Thoracic aorta (tissue), 2 donors: ENCODE data around the gene TMEM248. TPM values are rescaled to one million over a fixed set of nuclear protein-coding genes. Genes with fewer than 3 reads are reported as not detected.
A peak's percentile ranks its signal among the peaks of the same experiment; 100 is the strongest.
"Not testable (repeated sequence)": the region's sequence is repeated elsewhere in the genome, so short reads cannot be mapped to it uniquely, and the experiment has no call there.

ENCODE experiments used
- ATAC-seq: fragments of 150-250 bp; one replicate; pipeline ENCODE4 v1.8.0; 2017; ENCODE audit warnings: low read depth; ENCODE audit not compliant: insufficient number of reproducible peaks, low FRiP score
- DNase-seq: peaks from one replicate; pipeline ENCODE4 v3.0.0-alpha.2; 2020; ENCODE audit warnings: low spot score
- H3K27ac ChIP-seq, 2 donors: fragments of 200-600 bp; sonication (generic); 1 replicate in 1 of 2; 2 replicates in 1 of 2; pipeline ENCODE4 v1.5.1; 2016; ENCODE audit warnings: mild to moderate bottlenecking in 2 of 2, moderate library complexity in 2 of 2
- H3K27me3 ChIP-seq: fragments of 200-600 bp; sonication (generic); replicated peaks from 2 replicates; pipeline ENCODE4 v1.6.0; 2016; ENCODE audit warnings: mild to moderate bottlenecking; ENCODE audit not compliant: insufficient read depth
- H3K36me3 ChIP-seq: fragments of 200-600 bp; sonication (generic); one replicate; pipeline ENCODE4 v1.5.1; 2016
- H3K4me1 ChIP-seq, 2 donors: fragments of 200-600 bp; sonication (generic); 1 replicate in 1 of 2; 2 replicates in 1 of 2; pipeline versions ENCODE4 v1.5.1 to v1.6.0; 2016; ENCODE audit warnings: low read depth in 2 of 2, mild to moderate bottlenecking in 1 of 2; ENCODE audit not compliant: control insufficient read depth in 1 of 2
- H3K4me3 ChIP-seq: fragments of 200-600 bp; sonication (generic); 2 replicates; pipeline ENCODE4 v1.5.1; 2016; ENCODE audit warnings: mild to moderate bottlenecking
- H3K9me3 ChIP-seq: fragments of 200-600 bp; sonication (generic); 2 replicates; pipeline ENCODE4 v1.5.1; 2016
- CTCF ChIP-seq: fragments of 200-600 bp; sonication (generic); IDR thresholded peaks from one replicate; pipeline ENCODE4 v1.5.1; 2019; ENCODE audit warnings: antibody characterized with exemption
- total RNA-seq, 2 donors: library from RNA; depleted of rRNA; stranded (reverse); fragments of >200 nt; gene quantifications; one replicate each; pipeline versions ENCODE4 v1.1.0 to v1.2.3, GENCODE V29; 2016

Gene TMEM248
- total RNA-seq, 2 donors from 2014 or later = 108 to 130 TPM

DNA sequence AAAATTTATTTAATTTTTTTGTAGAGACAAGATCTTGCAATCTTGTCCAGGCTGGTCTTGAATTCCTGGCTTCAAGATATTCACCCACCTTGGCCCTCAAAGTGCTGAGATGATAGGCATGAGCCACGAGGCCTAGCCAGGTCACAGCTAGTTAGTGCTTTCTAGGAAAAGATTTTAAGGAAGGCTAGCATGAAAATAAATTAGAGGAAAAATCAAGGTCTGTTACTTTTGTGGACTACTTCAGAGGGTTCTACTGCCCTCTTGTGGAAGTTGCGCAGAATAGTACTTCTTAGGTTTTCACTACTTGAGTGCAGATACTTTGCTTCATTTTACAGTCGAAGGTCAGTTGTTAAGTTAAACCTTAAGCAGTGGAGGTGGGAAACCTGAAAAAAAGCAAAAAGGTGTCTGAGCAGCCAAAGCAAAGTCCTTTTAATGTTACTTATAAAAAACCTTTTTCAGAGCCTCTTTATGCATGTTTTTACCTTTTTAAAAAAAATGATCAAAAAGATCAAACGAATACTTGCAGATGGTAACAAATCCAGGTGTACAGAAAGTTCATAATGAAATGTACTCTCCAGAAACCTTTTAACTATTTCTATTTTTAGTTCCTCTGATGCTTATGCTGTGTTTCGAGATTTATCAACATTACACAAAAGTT is 79.7 kb downstream of the TMEM248 start:
- not testable (repeated sequence) for H3K27me3 ChIP-seq, H3K4me1 ChIP-seq, DNase-seq, H3K4me3 ChIP-seq, ATAC-seq, H3K36me3 ChIP-seq, H3K9me3 ChIP-seq, H3K27ac ChIP-seq
- TF ChIP-seq CTCF = peak; percentile 33

DNA sequence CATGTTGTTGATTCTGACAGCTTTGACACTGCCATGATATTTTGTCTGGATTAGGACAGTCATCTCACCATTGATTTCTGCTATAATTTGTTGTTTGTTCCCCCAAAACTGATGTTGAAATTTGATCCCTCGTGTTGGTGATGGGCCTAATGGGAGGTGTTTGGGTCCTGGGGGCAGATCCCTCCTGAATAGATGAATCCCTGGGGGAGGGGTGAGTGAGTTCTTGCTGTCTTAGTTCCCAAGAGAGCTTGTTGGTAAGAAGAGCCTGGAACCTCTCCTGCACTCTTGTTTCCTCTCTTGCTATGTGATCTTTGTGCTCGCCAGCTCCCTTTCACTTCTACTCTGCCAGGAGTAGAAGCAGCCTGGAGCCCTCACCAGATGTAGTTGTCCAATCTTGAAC is 83.1 kb downstream of the TMEM248 start:
- ATAC-seq, H3K27me3 ChIP-seq, H3K9me3 ChIP-seq, H3K36me3 ChIP-seq, H3K4me3 ChIP-seq, H3K4me1 ChIP-seq, DNase-seq, H3K27ac ChIP-seq: not testable (repeated sequence)

DNA sequence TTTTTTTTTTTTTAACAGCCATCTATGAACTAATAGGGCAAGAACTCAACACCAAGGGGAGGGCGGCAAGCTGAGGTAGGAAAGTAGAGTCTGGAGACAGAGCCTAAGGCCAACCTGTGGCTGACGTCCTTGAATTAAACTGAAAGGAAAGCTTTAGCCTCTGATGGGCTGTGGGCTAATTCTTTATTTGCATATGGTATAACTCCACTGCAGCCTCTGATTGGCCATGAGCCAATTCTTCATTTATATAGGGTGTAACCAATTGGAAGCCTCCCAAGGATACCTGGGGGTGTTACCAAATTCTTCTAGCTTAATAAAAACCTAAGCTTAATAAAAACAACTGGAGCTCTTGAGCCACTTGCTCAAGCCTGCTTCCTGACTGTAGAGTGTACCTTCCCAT is 85.9 kb downstream of the TMEM248 start:
- Histone ChIP-seq H3K4me1 (no peaks in the 10 kb centered on the region), H3K27ac (no peak overlapping the region), H3K4me3 (no peak overlapping the region), H3K36me3 (peaks cover 13% of the 10 kb centered on the region), H3K27me3 (no peaks in the 10 kb centered on the region), H3K9me3 (no peaks in the 10 kb centered on the region)
- no peak for TF ChIP-seq CTCF
- ATAC-seq (no peak), DNase-seq (no peak)

Other genes starting within 250 kb of the TMEM248 start
- gene RABGEF1, start 180.5 kb upstream of the TMEM248 start, total RNA-seq = 10 to 100 TPM; 34.9 to 42.0 TPM
- 100 to 1,000 TPM; 191 to 202 TPM for gene SBDS, start 74.4 kb downstream of the TMEM248 start, total RNA-seq
- 10 to 100 TPM; 64.3 to 91.0 TPM for gene TYW1, start 75.6 kb downstream of the TMEM248 start, total RNA-seq